GM23338 (cell line): ENCODE measurements around the gene RPS29. TPM values are rescaled to one million over a fixed set of nuclear protein-coding genes. Genes with fewer than 3 reads are reported as not detected.

Experiments used
- ATAC-seq: fragments of 200-7000 bp; cut with Tn5 transposase; 3 replicates; pipeline ENCODE4 v1.9.1; 2020
- DNase-seq: peaks from one replicate; pipeline ENCODE4 v3.0.0-alpha.2; 2015; ENCODE audit warnings: low spot score
- H2AFZ ChIP-seq: fragments of 200-600 bp; sonication (generic); 2 replicates; pipeline ENCODE4 v1.8.0; 2016; ENCODE audit warnings: antibody characterized with exemption, mild to moderate bottlenecking, moderate library complexity
- H3F3A ChIP-seq: fragments of 200-600 bp; sonication (generic); replicated peaks from 2 replicates; pipeline ENCODE4 v1.8.0; 2017; ENCODE audit warnings: antibody characterized with exemption, mixed run types, low read depth
- H3K27ac ChIP-seq: fragments of 200-600 bp; sonication (generic); 2 replicates; pipeline ENCODE4 v1.6.1; 2016; ENCODE audit warnings: low read depth
- H3K27me3 ChIP-seq: fragments of 200-600 bp; sonication (generic); 2 replicates; pipeline ENCODE4 v1.8.0; 2016; ENCODE audit warnings: mild to moderate bottlenecking, mixed run types, moderate library complexity; ENCODE audit not compliant: insufficient read depth
- H3K36me3 ChIP-seq: fragments of 200-600 bp; sonication (generic); 2 replicates; pipeline ENCODE4 v1.8.0; 2016; ENCODE audit warnings: mild to moderate bottlenecking; ENCODE audit not compliant: insufficient read depth
- H3K4me1 ChIP-seq: fragments of 200-600 bp; sonication (generic); 2 replicates; pipeline ENCODE4 v1.8.0; 2016; ENCODE audit warnings: mild to moderate bottlenecking, moderate library complexity; ENCODE audit not compliant: insufficient read depth
- H3K4me2 ChIP-seq: fragments of 200-600 bp; sonication (generic); 2 replicates; pipeline ENCODE4 v1.7.1; 2017; ENCODE audit warnings: mixed run types
- H3K4me3 ChIP-seq: fragments of 200-600 bp; sonication (generic); 2 replicates; pipeline ENCODE4 v1.6.1; 2016; ENCODE audit warnings: mixed run types
- H3K79me2 ChIP-seq: fragments of 200-600 bp; sonication (generic); replicated peaks from 2 replicates; pipeline ENCODE4 v1.8.0; 2017; ENCODE audit warnings: mild to moderate bottlenecking; ENCODE audit not compliant: insufficient read depth
- H3K9me2 ChIP-seq: fragments of 200-600 bp; sonication (generic); 2 replicates; pipeline ENCODE4 v1.8.0; 2017; ENCODE audit not compliant: insufficient read depth
- H4K20me1 ChIP-seq: fragments of 200-600 bp; sonication (generic); replicated peaks from 2 replicates; pipeline ENCODE4 v1.8.0; 2017; ENCODE audit warnings: mild to moderate bottlenecking; ENCODE audit not compliant: insufficient read depth
- H3K27ac Mint-ChIP-seq: 2 replicates; pipeline ENCODE4 v1.8.0; 2020; ENCODE audit warnings: inconsistent platforms, mild to moderate bottlenecking, moderate library complexity, mixed read lengths
- H3K27me3 Mint-ChIP-seq: 3 replicates; pipeline ENCODE4 v1.8.0; 2022; ENCODE audit warnings: low read depth, mild to moderate bottlenecking, moderate library complexity, mixed read lengths, inconsistent platforms; ENCODE audit not compliant: insufficient read depth, poor library complexity
- H3K36me3 Mint-ChIP-seq: 3 replicates; pipeline ENCODE4 v1.8.0; 2021; ENCODE audit warnings: low read depth, mild to moderate bottlenecking, inconsistent platforms, moderate library complexity, mixed read lengths
- H3K4me1 Mint-ChIP-seq: 3 replicates; pipeline ENCODE4 v1.8.0; 2020; ENCODE audit warnings: mild to moderate bottlenecking, inconsistent platforms, mixed read lengths
- H3K4me3 Mint-ChIP-seq: 3 replicates; pipeline ENCODE4 v1.8.0; 2021; ENCODE audit warnings: moderate library complexity, mild to moderate bottlenecking, inconsistent platforms, mixed read lengths
- H3K9me3 Mint-ChIP-seq: 3 replicates; pipeline ENCODE4 v1.8.0; 2020; ENCODE audit warnings: moderate library complexity, mild to moderate bottlenecking, inconsistent platforms, mixed read lengths
- CREB1 ChIP-seq: fragments of 250-450 bp; sonication (Bioruptor Pico); IDR thresholded peaks from 2 replicates; pipeline ENCODE4 v1.5.0; 2020; ENCODE audit warnings: low read depth, mild to moderate bottlenecking, moderate library complexity
- CTCF ChIP-seq, 2 experiments: fragments of 200-600 bp in 1 of 2; sonication (generic) in 1 of 2; conservative IDR thresholded peaks; 2 replicates each; pipeline versions ENCODE4 v1.5.1 to v1.6.1; 2016 to 2017; ENCODE audit warnings: antibody characterized with exemption in 2 of 2, low read depth in 2 of 2, mild to moderate bottlenecking in 2 of 2, moderate library complexity in 1 of 2
- ETS1 ChIP-seq: IDR thresholded peaks from 2 replicates; pipeline ENCODE4 v1.6.1; 2016; ENCODE audit warnings: antibody characterized with exemption
- EZH2 ChIP-seq: fragments of 200-600 bp; sonication (generic); IDR thresholded peaks from one replicate; pipeline ENCODE4 v1.8.0; 2017; ENCODE audit warnings: antibody characterized with exemption, mild to moderate bottlenecking, low read depth; ENCODE audit not compliant: unreplicated experiment
- POLR2AphosphoS5 ChIP-seq: IDR thresholded peaks from 2 replicates; pipeline ENCODE4 v1.6.1; 2016; ENCODE audit warnings: antibody characterized with exemption, low read depth
- REST ChIP-seq: IDR thresholded peaks from one replicate; pipeline ENCODE4 v1.6.1; 2018; ENCODE audit warnings: antibody characterized with exemption; ENCODE audit not compliant: unreplicated experiment
- ZNF114 ChIP-seq: fragments of 250-450 bp; sonication (Bioruptor Pico); IDR thresholded peaks from 2 replicates; pipeline ENCODE4 v1.5.0; 2020; ENCODE audit warnings: mild to moderate bottlenecking, moderate library complexity
- ZNF331 ChIP-seq: fragments of 250-450 bp; sonication (Bioruptor Pico); IDR thresholded peaks from 2 replicates; pipeline ENCODE4 v1.5.0; 2020; ENCODE audit warnings: low read depth, mild to moderate bottlenecking, moderate library complexity
- polyA plus RNA-seq: library from polyadenylated mRNA; unstranded; fragments of >200 nt; fragmentation: Nextera tagmentation; extraction: Ambion mirVana; gene quantifications from 2 replicates; pipeline ENCODE4 v1.2.1, GENCODE V29; 2016
- total RNA-seq: library from RNA; depleted of rRNA; stranded (reverse); fragments of >200 nt; shearing (Covaris generic); gene quantifications from 2 replicates; pipeline ENCODE4 v1.2.3, GENCODE V29; 2014

The RPS29 gene
- total and polyA plus RNA-seq, 2 experiments from 2014 or later: 2,560 to 3,734 TPM

- H4K20me1 ChIP-seq: peaks cover 21% of the 10 kb centered on the region
- TF ChIP-seq ZNF331 (CRISPR knock-in tag) (no peak), POLR2AphosphoS5 (no peak), CTCF (conservative IDR thresholded peaks at IDR 0.05; ENCODE audit: low read depth in 2 of 2) (no peak), CREB1 (CRISPR knock-in tag) (no peak), ZNF114 (CRISPR knock-in tag) (no peak)
- no peaks in the 10 kb centered on the region for H3K9me2 ChIP-seq
- peaks cover 6% of the 10 kb centered on the region; the same call in 1 of the 2 replicates for H3F3A ChIP-seq
- no peak overlapping the region for H3K27ac ChIP-seq
- peaks cover 1% of the 10 kb centered on the region for H3K27me3 Mint-ChIP-seq
- no peak overlapping the region for H3K4me3 ChIP-seq
- no peaks in the 10 kb centered on the region for H3K27me3 ChIP-seq
- no peak overlapping the region for H2AFZ ChIP-seq
- H3K36me3 Mint-ChIP-seq: peaks cover 52% of the 10 kb centered on the region
- H3K9me3 Mint-ChIP-seq: no peaks in the 10 kb centered on the region
- H3K4me1 Mint-ChIP-seq: peaks cover 15% of the 10 kb centered on the region
- H3K4me3 Mint-ChIP-seq: no peak overlapping the region
- DNase-seq (no peak), ATAC-seq (no peak)
- H3K27ac Mint-ChIP-seq: no peak overlapping the region
- peaks cover 11% of the 10 kb centered on the region for H3K4me1 ChIP-seq
- H3K36me3 ChIP-seq: peaks cover 10% of the 10 kb centered on the region; the same call in 1 of the 2 replicates
- peaks cover 59% of the 10 kb centered on the region for H3K79me2 ChIP-seq
- H3K4me2 ChIP-seq: no peak overlapping the region
Measured at GRCh38 chr14:49623941-49624839, 38.0 kb upstream of the RPS29 start.

GRCh38 chr14:49623387-49623786, 37.2 kb upstream of the RPS29 start:
- 0 out of 2 replicates have a peak overlapping the region, but pooled peaks have one; percentile 0 for H3K4me2 ChIP-seq
- H4K20me1 ChIP-seq: peaks cover 21% of the 10 kb centered on the region
- ATAC-seq (no peak), DNase-seq (no peak)
- no peak overlapping the region for H3K27ac Mint-ChIP-seq
- H3K27me3 Mint-ChIP-seq: peaks cover 1% of the 10 kb centered on the region
- no peak overlapping the region for H3K4me3 ChIP-seq
- H3K36me3 ChIP-seq: peaks cover 18% of the 10 kb centered on the region; the same call in 1 of the 2 replicates
- peaks cover 6% of the 10 kb centered on the region; the same call in 1 of the 2 replicates for H3F3A ChIP-seq
- H3K36me3 Mint-ChIP-seq: peaks cover 52% of the 10 kb centered on the region
- H2AFZ ChIP-seq: no peak overlapping the region
- H3K4me1 ChIP-seq: peaks cover 11% of the 10 kb centered on the region
- H3K4me3 Mint-ChIP-seq: no peak overlapping the region
- H3K27me3 ChIP-seq: no peaks in the 10 kb centered on the region
- peaks cover 59% of the 10 kb centered on the region for H3K79me2 ChIP-seq
- no peak overlapping the region for H3K27ac ChIP-seq
- H3K4me1 Mint-ChIP-seq: peaks cover 18% of the 10 kb centered on the region
- no peaks in the 10 kb centered on the region for H3K9me2 ChIP-seq
- no peaks in the 10 kb centered on the region for H3K9me3 Mint-ChIP-seq
- TF ChIP-seq ETS1 (no peak), ZNF331 (CRISPR knock-in tag) (no peak), CREB1 (CRISPR knock-in tag) (no peak), REST (no peak), EZH2 (no peak)
